ENCODE data around the gene HAO2.

- TF ChIP-seq CTCF (IDR thresholded peaks at IDR 0.05; ENCODE audit: insufficient read depth, low read depth, low read length): no peak
- no peak for TF ChIP-seq EZH2 (IDR thresholded peaks at IDR 0.05; ENCODE audit: insufficient read depth, low read length)
Observed at GRCh38 chr1:119338004-119338403, 30.6 kb upstream of the HAO2 start.
